GM13976 (cell line): Measurements from ENCODE around the gene KIF1B.

Experiments used
- DNase-seq: peaks from one replicate; pipeline ENCODE4 v3.0.0; 2012; ENCODE audit warnings: low spot score
- CTCF ChIP-seq: IDR thresholded peaks from 2 replicates; pipeline ENCODE4 v1.5.1; 2012; ENCODE audit warnings: borderline replicate concordance, mild to moderate bottlenecking; ENCODE audit not compliant: insufficient read depth; ENCODE audit errors: extremely low read depth, missing control alignments, control extremely low read depth
- in situ Hi-C: fragments of 300-500 bp; cut with MboI; formaldehyde crosslinking; loops from one replicate; pipeline ENCODE4 v1.12.0; 2022; ENCODE audit warnings: low sequenced_read_pairs, mixed read lengths, inconsistent platforms; ENCODE audit not compliant: unreplicated experiment

The KIF1B gene

GRCh38 chr1:10229903-10230302 lies 19.5 kb downstream of the KIF1B start:
- in situ Hi-C loops = no loop called here
- DNase-seq = no peak
- TF ChIP-seq CTCF = no peak

GRCh38 chr1:10232163-10232562 lies 21.8 kb downstream of the KIF1B start:
- in situ Hi-C loops = no loop called here
- no peak for TF ChIP-seq CTCF
- DNase-seq = no peak

- TF ChIP-seq CTCF = no peak
- in situ Hi-C loops = no loop called here
- DNase-seq = no peak
These were observed 26.2 kb downstream of the KIF1B start for GRCh38 chr1:10236405-10237156.

- no peak for TF ChIP-seq CTCF
- in situ Hi-C loops = no loop called here
- DNase-seq = no peak
These were observed 26.8 kb downstream of the KIF1B start for GRCh38 chr1:10237157-10237539.

- no peak for TF ChIP-seq CTCF
- no peak for DNase-seq
- in situ Hi-C loops = no loop called here
These were observed 31.8 kb downstream of the KIF1B start for GRCh38 chr1:10242135-10242534.

DNA sequence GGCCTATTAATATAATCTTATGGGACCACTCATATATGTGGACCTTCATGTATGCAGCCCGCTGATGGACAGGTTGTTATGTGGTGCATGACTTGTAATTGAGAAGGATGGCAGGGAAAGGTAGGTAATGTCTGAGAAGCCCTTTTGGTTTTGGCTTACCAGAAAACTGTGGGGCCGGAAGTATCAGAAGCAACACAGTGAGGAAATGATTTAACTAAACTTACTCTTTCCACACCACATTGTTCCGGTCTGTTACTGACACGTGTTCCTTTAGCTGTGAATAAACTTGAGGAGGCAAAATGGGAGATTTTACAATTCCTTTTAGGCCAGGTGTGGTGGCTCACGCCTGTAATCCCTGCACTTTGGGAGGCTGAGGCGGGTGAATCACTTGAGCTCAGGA lies 32.4 kb downstream of the KIF1B start:
- in situ Hi-C loops = no loop called here
- TF ChIP-seq CTCF = no peak
- DNase-seq = no peak
